Endothelial cell of hepatic sinusoid (primary cell): Measurements from ENCODE around the gene SERPINB8.

Source experiments
- in situ Hi-C: cut with HindIII; loops from 2 replicates; pipeline ENCODE4 v1.10.0; 2017; ENCODE audit warnings: low sequenced_read_pairs

The SERPINB8 gene

DNA sequence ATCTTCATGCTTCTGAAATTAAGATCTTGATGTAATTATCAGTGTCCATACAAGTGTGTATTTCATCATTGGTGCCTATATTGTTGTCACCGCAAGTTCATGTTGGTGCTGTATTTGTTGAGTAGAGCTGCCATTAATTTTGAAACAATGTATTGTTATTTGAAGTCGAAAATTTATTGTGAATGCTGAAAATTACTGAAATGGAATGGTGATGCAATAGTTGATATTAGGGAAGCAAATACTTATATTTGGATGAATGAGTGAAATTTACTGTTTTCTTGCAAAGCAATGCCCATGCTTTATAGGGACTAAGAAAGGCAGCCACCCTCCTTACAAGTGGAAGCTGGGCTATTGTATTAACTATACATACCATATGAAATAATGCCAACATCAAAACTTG, 41.6 kb downstream of the SERPINB8 start:
- in situ Hi-C loops = no loop called here

DNA sequence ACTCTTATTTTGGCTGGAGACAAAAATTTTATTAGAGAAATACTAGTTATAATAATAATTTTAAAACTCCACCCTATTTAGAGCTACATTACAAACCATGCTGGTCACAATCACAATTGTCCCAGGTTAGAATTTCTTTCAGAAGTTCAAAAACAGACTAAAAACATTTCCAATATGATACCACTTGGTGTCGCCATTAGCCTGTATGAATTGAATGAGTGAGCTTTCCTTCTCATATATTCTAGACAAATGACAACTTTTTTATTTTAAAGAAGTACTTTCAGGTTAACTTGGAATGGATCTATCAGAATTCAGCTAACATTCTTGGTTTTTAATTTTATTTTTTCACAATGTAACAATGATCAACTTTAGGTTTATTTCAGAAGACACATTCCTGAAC, 48.0 kb downstream of the SERPINB8 start:
- in situ Hi-C loops = no loop called here

- in situ Hi-C loops = no loop called here
Measured at GRCh38 chr18:64019922-64020756, 50.3 kb downstream of the SERPINB8 start.

- in situ Hi-C loops = no loop called here
Measured at GRCh38 chr18:64026350-64026749, 56.5 kb downstream of the SERPINB8 start.

DNA sequence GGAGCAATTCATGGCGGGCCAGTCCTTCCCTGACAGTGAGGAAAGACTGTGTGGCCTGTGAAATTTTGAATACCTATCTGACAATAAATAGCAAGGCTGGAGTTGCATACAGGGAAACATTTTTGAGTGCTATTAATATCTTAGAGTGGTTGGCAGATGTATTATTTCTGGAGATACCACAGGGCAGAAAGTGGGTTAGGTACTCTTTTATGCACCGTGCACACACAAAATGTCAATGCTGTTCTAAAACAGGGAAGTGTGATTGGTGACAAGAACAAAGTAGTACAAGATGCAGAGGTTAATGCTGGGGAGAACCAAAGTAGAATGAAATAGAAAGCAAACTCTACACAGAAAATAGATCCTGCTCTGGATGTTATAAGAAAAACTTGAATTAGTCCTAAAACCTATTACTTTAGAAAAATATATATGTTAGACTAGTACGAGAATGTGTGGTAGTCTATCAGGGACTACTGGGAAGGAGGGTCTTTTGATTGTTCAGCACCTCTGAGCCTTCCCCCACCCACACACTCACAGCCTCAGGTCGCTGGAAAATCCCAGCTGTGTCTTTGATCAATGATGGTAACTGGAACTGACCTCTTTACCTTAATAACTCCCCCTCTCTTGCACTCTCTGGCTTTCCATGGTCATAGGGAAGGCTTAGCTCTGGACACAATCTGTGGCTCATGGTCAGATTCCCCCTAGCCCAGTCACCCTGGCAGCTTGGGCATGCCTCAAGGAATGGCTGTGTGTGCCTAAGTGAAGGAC, 58.2 kb downstream of the SERPINB8 start:
- in situ Hi-C loops = no loop called here

DNA sequence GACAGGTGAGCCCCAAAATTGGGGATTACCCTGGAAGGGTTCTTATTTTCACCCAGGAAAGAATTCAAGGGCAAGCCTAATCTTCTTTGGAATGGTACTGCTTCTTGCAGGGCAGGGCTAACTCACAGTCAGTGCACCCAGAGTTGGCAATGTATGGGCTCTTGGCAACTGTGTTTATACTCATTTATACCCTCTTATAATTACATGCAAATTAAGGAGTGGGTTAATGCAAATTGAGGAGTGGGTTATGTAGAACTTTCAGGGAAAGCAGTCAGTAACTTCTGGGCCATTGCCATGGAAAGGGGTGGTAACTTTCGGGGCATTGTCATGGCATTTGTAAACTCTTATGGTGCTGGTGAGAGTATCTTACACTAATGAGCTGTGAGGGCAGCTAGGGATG, 59.2 kb downstream of the SERPINB8 start:
- in situ Hi-C loops = no loop called here

GRCh38 chr18:64031411-64031810, 61.5 kb downstream of the SERPINB8 start:
- in situ Hi-C loops = no loop called here

GRCh38 chr18:64032312-64032711, 62.4 kb downstream of the SERPINB8 start:
- in situ Hi-C loops = no loop called here

DNA sequence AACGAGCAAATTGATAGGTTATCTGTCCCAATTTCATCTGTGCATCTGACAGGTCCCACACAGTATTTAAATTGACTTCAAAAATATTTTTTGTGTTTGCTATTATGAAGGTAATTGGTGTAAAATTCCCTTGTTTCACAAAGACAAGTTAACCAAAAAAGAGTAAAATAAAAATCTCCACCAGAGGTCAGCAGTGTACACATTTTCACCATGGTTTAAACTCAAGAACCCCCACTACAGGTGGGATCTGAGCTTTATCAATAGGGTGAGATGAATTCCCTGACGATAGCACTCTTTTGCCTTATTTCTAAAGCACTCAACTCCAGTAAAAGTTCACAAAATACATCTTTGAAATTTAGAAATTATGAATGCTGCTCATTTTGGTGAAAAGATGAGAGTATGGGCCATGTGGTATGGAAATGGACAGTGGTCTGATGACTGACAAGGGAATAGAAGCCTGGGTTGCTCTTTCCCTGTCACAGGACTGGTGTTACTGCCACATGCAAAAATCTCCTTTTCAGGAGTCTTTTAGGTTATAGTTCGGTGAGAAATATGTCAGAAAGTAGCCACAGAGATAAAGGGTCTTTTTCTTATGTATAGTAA, 68.0 kb downstream of the SERPINB8 start:
- in situ Hi-C loops = no loop called here
